SH-SY5Y (cell line): ENCODE measurements around the gene NECAP2.

Source experiments
- GATA2 ChIP-seq: IDR thresholded peaks from 2 replicates; pipeline ENCODE4 v1.6.1; 2011; ENCODE audit warnings: mild to moderate bottlenecking, low read depth, low read length
- GATA3 ChIP-seq: IDR thresholded peaks from 2 replicates; pipeline ENCODE4 v1.6.1; 2011; ENCODE audit warnings: low read depth, mild to moderate bottlenecking, low read length, moderate library complexity

Gene NECAP2

GRCh38 chr1:16410803-16411202 is 29.7 kb upstream of the NECAP2 start:
- no peak for TF ChIP-seq GATA3
- no peak for TF ChIP-seq GATA2

DNA sequence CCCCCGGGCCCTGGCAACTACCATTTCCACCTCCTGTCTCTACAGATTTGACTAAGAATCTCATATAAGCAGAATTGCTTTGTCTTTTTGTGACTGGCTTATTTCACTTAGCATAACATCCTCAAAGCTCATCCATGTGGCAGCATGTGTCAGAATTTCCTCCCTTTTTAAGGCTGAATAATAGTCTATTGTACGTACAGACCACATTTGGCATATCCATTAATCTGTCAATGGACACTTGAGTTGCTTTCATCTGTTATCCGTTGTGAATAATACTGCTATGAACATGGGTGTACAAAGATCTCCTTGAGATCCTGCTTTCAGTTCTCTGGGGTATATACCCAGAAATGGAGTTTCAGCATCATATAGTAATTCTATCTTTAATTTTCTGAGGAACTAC is 27.3 kb upstream of the NECAP2 start:
- TF ChIP-seq GATA2 = no peak

DNA sequence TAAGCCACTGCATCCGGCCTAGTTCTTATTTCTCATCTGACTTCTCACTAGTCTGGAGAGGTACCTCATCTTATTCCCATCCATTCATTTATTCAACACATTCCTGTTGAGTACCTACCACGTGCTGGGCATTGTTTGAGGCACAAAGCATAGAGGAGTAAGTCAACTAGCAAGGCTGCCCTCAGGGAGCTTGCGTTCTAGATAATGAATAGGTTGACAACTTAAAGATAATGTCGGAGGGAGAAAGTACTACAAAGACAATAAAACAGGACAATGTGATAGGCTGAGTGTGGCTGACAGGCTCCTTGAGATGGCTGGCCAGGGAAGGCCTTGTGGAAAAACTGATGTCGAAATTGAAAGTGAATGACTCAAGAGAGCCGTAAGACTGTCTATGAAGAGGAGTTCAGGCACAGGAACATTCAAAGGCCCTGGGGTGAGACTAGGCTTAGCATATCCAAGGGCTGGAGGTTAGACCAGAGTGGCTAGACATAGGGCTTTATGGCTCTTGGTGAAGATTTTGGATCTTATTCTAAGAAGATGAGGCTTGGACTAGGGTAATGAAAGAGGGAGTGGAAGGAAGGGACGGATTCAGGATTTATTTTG is 21.6 kb upstream of the NECAP2 start:
- TF ChIP-seq GATA2 = no peak
- TF ChIP-seq GATA3 = no peak

- TF ChIP-seq GATA2 (no peak), GATA3 (no peak)
These were observed 20.0 kb upstream of the NECAP2 start for GRCh38 chr1:16420424-16421118.

DNA sequence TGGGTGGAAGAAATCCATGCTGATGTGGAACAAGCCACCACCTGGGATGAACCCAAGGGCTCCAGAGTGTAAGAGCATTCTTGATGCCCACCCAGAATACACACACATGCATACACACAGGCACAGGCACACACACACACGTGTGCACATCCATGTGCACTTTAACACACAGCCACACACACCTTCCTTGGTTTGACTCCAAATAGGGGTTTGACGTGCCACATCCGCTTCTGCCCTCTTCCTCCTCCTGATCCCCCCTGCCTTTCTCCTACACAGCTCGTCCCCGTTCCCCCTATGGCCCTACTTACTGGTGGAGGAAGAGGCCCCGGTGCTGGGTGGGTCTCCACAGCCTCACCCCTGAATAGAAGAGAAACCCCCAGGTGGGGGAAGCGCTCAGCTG is 19.3 kb upstream of the NECAP2 start:
- no peak for TF ChIP-seq GATA2
- TF ChIP-seq GATA3 = no peak

DNA sequence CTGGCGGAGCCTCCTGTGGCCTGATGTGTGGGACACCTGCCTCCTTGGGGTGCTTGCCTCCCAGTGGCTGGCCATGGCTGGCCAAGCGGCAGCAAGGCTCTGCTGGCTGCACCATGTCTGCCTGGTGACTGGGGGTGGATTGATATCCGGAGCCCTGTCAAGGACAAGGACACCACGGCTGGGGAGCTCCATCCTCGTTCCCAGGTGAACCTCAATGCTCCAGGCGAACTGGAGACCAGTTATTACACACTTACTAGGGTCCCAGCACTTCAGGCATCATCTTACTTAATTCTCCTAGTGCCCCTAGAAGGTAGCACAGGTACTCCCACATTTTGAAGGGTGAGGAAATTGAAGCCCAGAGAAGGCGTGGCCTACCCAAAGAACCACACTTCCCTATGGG is 18.5 kb upstream of the NECAP2 start:
- no peak for TF ChIP-seq GATA2
- no peak for TF ChIP-seq GATA3

DNA sequence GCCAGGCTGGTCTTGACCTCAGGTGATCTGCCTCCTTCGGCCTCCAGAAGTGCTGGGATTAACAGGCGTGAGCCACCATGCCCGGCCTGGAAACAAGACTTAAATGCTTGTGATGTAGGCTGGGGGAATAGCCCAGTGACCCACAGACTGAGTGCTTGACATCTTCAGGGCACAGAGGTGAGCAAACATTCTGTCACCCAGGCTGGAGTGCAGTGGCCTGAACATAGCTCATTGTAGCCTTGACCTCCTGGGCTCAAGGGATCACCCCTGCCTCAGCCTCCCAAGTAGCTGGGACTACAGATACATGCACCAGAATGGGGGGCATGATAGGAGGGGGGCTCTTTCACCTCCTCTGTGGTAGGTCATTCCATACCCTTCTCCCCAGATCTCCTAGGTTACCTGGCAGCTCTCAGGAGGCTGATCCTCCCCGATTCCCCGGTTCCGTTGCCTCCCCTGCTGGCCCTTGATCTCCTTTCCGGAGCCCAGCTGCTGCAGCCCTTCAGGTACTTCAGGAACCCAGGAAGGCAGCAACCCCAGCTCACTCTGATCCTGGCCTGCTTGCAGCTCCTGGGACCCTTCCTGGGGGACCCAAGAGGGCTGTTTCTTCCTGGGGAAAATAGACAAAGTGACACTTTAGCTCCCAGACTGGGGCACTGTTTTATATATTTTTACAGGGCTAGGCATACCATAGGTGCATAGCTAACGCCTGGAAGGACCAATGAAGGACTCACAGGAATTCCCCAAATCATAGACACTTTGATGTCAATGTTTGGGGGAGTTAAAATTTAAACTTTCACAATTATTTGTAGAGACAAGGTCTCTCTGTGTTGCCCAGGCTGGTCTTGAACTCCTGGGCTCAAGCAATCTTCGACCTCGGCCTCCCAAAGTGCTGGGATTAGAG is 15.1 kb upstream of the NECAP2 start:
- TF ChIP-seq GATA3 (no peak), GATA2 (no peak)

DNA sequence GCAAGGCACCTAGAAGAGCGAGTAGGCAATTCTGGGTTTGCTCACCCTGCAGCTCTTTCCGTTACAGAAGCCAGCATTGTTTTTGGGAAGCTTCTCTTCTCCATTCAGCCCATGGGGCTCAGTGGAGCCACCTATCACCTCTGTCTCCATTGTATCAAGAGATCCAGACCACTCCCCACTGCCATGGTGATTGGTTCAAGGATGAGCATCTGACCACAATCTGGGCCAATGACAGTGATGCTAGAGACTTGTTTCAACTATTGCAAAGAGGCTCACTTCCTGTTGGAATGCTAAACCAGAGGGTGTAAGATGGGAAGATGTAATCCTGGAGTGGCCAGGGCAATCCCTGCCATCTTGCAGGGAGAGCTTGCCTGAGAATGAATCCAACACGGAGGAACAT is 9.9 kb upstream of the NECAP2 start:
- TF ChIP-seq GATA3 = no peak
- TF ChIP-seq GATA2 = no peak

GRCh38 chr1:16433030-16433429 is 7.5 kb upstream of the NECAP2 start:
- TF ChIP-seq GATA3 = no peak

- TF ChIP-seq GATA2 (no peak), GATA3 (no peak)
These were observed 6.5 kb upstream of the NECAP2 start for GRCh38 chr1:16434007-16434406.

DNA sequence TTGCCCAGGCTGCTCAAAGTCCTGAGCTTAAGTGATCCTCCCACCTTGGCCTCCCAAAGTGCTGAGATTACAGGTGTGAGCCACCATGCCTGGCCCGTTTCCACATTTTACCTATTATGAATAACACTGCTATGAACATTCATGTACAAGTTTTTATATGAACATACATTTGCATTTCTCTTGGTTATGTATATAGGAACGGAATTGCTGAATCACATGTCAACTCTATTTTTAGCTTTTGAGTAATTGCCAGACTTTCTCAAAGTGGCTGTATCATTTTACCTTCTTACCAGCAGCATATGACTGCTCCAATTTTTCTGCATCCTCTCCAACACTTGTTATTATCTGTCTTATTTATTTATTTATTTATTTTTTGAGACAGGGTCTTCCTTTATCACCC is 6.0 kb upstream of the NECAP2 start:
- TF ChIP-seq GATA3 (no peak), GATA2 (no peak)

DNA sequence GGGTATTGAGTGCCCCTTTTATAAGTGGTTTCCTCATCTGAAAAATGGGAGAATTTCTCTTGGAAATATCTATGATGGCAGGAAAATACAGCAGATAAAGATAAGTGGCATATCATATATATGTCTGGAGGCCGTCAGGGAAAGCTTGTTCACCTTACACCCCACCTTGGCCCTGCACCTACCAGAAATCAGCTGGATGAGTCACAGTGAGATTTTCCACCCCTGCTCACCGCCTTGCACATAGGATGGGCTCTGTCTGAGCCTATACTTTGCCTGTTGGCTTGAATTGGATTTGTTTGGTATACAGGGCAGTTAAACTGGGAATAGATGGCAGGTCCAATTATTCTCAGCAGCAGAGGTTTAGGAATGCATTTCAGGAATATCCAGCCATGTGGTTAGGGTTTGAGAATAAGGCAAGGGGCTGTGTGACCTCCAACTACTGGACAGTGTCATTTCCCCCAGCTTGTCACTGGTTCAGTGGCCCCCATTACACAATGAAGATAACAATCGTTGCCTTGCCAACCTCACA is 3.5 kb upstream of the NECAP2 start, which contains the start of gene SPATA21:
TSS of gene SPATA21 (minus strand) at position 479 of the 529 bp plus-strand sequence. CDS start 6,053 bp downstream, outside the sequence.
- TF ChIP-seq GATA3 (no peak), GATA2 (no peak)

- TF ChIP-seq GATA3 = no peak
- no peak for TF ChIP-seq GATA2
These were observed 2.0 kb upstream of the NECAP2 start for GRCh38 chr1:16438516-16438915.

DNA sequence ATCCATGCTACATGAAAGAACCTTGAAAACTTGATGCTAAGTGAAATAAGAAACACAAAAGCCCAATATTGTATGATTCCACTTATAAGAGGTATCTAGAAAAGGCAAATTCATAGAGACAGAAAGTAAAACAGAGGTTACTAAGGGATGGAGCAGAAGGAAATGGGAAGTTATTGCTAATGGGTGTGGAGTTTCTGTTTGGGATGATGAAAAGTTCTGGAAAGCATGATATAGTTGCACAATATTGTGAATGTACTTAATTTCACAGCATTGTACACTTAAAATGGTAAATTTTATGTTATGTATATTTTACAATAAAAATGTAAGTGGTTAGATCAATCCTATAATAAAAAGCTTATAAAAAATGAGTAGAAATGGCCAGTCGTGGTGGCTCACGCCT is 1.6 kb upstream of the NECAP2 start:
- TF ChIP-seq GATA3 (no peak), GATA2 (no peak)

- TF ChIP-seq GATA2 (no peak), GATA3 (no peak)
These were observed 424 bp upstream of the NECAP2 start for GRCh38 chr1:16440131-16440469.

- TF ChIP-seq GATA3 = no peak
- TF ChIP-seq GATA2 = no peak
These were observed 750 bp downstream of the NECAP2 start for GRCh38 chr1:16441282-16441665.

DNA sequence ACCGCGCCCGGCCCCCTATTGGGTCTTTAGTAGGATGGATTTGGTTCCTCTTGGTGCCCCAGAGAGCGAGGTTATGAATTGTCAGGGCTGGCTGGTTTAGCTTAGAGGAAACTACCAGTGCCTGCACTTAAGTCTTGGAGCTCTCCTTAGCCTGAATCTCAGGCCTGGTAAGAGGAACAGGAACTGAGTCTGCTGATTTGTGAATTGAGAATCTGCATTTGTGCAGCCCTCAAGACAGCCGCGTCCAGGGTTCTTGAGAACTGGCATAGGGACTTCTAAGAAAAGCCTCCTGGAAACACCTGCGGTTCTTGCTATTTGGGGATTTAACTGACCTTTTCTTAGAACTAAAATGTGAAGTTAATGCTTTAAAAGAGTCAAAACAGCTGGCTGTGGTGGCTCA is 1.7 kb downstream of the NECAP2 start:
- TF ChIP-seq GATA2 = no peak
- TF ChIP-seq GATA3 = no peak
